GM23248 (cell line): ENCODE results near the gene RCAN1. TPM values are rescaled to one million over a fixed set of nuclear protein-coding genes. Genes with fewer than 3 reads are reported as not detected.

Experiments used
- DNase-seq: peaks from one replicate; pipeline ENCODE4 v3.0.0-alpha.2; 2015
- H2AFZ ChIP-seq: fragments of 200-600 bp; sonication (generic); 2 replicates; pipeline ENCODE4 v1.6.1; 2016; ENCODE audit warnings: antibody characterized with exemption
- H3F3A ChIP-seq: fragments of 200-600 bp; sonication (generic); 2 replicates; pipeline ENCODE4 v1.6.1; 2016; ENCODE audit warnings: mild to moderate bottlenecking, antibody characterized with exemption, mixed run types; ENCODE audit not compliant: insufficient read depth
- H3K27ac ChIP-seq: fragments of 200-600 bp; sonication (generic); 2 replicates; pipeline ENCODE4 v1.5.1; 2016; ENCODE audit warnings: mild to moderate bottlenecking
- H3K27me3 ChIP-seq: fragments of 200-600 bp; sonication (generic); replicated peaks from 2 replicates; pipeline ENCODE4 v1.6.1; 2016; ENCODE audit warnings: mild to moderate bottlenecking; ENCODE audit not compliant: insufficient read depth
- H3K36me3 ChIP-seq: fragments of 200-600 bp; sonication (generic); 2 replicates; pipeline ENCODE4 v1.6.1; 2016; ENCODE audit warnings: low read depth, mild to moderate bottlenecking
- H3K4me1 ChIP-seq: fragments of 200-600 bp; sonication (generic); 2 replicates; pipeline ENCODE4 v1.6.1; 2016; ENCODE audit warnings: mild to moderate bottlenecking; ENCODE audit not compliant: insufficient read depth
- H3K4me2 ChIP-seq: fragments of 200-600 bp; sonication (generic); one replicate; pipeline ENCODE4 v1.6.1; 2016; ENCODE audit warnings: mild to moderate bottlenecking; ENCODE audit not compliant: unreplicated experiment
- H3K4me3 ChIP-seq: fragments of 200-600 bp; sonication (generic); 2 replicates; pipeline ENCODE4 v1.5.1; 2016; ENCODE audit warnings: mild to moderate bottlenecking
- H3K79me2 ChIP-seq: fragments of 200-600 bp; sonication (generic); 2 replicates; pipeline ENCODE4 v1.6.1; 2016; ENCODE audit warnings: mild to moderate bottlenecking; ENCODE audit not compliant: insufficient read depth
- H3K9ac ChIP-seq: fragments of 200-600 bp; sonication (generic); 2 replicates; pipeline ENCODE4 v1.6.1; 2016; ENCODE audit warnings: mild to moderate bottlenecking
- H3K9me2 ChIP-seq: fragments of 200-600 bp; sonication (generic); 2 replicates; pipeline ENCODE4 v1.6.1; 2016; ENCODE audit warnings: mixed run types, mild to moderate bottlenecking, moderate library complexity; ENCODE audit not compliant: insufficient read depth
- H3K9me3 ChIP-seq: fragments of 200-600 bp; sonication (generic); one replicate; pipeline ENCODE4 v1.6.1; 2017; ENCODE audit warnings: low read depth
- H4K20me1 ChIP-seq: fragments of 200-600 bp; sonication (generic); 2 replicates; pipeline ENCODE4 v1.6.0; 2016; ENCODE audit not compliant: insufficient read depth
- EZH2 ChIP-seq: fragments of 200-600 bp; sonication (generic); IDR thresholded peaks from 2 replicates; pipeline ENCODE4 v1.6.1; 2018; ENCODE audit warnings: antibody characterized with exemption, mild to moderate bottlenecking; ENCODE audit not compliant: insufficient read depth, poor library complexity, severe bottlenecking
- EZH2phosphoT487 ChIP-seq: fragments of 200-600 bp; sonication (generic); IDR thresholded peaks from 2 replicates; pipeline ENCODE4 v1.6.1; 2018; ENCODE audit warnings: antibody characterized with exemption, moderate library complexity, mild to moderate bottlenecking, low read depth; ENCODE audit not compliant: insufficient read depth
- WGBS, 2 experiments: methylation state at CpG; one replicate each; pipeline ENCODE4 v1.1.6; 2015 to 2017; ENCODE audit warnings: low lambda C conversion rate in 2 of 2, low coverage in 1 of 2; ENCODE audit errors: missing lambda C conversion rate in 2 of 2; 5-methylcytosine and 5-hydroxymethylcytosine counted together
- in situ Hi-C: fragments of 300-500 bp; cut with MboI; formaldehyde crosslinking; loops from 2 replicates; pipeline ENCODE4 v1.15.0; 2020
- polyA plus RNA-seq: library from polyadenylated mRNA; unstranded; fragments of >200 nt; fragmentation: Nextera tagmentation; extraction: Ambion mirVana; gene quantifications from 2 replicates; pipeline ENCODE4 v1.2.1, GENCODE V29; 2016
- total RNA-seq: library from RNA; depleted of rRNA; stranded (reverse); fragments of >200 nt; shearing (Covaris generic); gene quantifications from 2 replicates; pipeline ENCODE4 v1.2.3, GENCODE V29; 2014

The RCAN1 gene
- total and polyA plus RNA-seq, 2 experiments from 2014 or later, result 65.9 to 76.3 TPM

DNA sequence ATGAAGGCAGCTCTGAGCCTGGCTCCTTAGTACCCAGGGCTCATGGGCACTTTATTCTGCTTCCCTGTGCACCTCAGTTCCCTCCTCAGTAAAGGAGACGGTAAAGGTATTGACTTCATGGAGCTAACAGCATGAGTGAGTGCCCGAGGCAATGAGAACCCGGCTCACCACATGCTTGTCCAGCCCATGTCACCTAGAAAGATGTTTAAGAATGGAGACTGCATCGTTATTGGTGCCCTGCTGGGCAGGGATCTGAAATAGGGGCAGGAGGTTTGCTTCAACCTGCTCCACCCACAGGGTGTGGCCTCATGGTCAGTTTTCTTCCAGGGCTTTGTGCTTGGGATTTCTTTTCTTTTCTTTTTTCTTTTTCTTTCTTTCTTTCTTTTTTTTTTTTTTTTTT, 95.9 kb downstream of the RCAN1 start:
- Histone ChIP-seq H4K20me1 (no peaks in the 10 kb centered on the region), H3K9me3 (no peaks in the 10 kb centered on the region), H3F3A (peaks cover 56% of the 10 kb centered on the region), H3K9me2 (no peaks in the 10 kb centered on the region), H3K4me2 (no peak overlapping the region), H3K9ac (no peak overlapping the region), H3K79me2 (peaks cover 13% of the 10 kb centered on the region), H3K27me3 (no peaks in the 10 kb centered on the region), H2AFZ (no peak overlapping the region), H3K36me3 (peaks cover 44% of the 10 kb centered on the region; the same call in 1 of the 2 replicates), H3K27ac (no peak overlapping the region), H3K4me1 (0 out of 2 replicates have a peak, but pooled peaks cover 6% of the 10 kb centered on the region), H3K4me3 (no peak overlapping the region)
- TF ChIP-seq EZH2, result no peak
- TF ChIP-seq EZH2phosphoT487, result no peak
- 85 to 86% methylated on average over 4 of the region's 4 CpGs for WGBS, 2 experiments
- DNase-seq, result no peak
- in situ Hi-C loops, result no loop called here

- TF ChIP-seq EZH2 (no peak), EZH2phosphoT487 (no peak)
- Histone ChIP-seq H3K9me2 (no peaks in the 10 kb centered on the region), H3K27me3 (no peaks in the 10 kb centered on the region), H3F3A (peaks cover 56% of the 10 kb centered on the region), H3K9me3 (no peaks in the 10 kb centered on the region), H3K4me2 (no peak overlapping the region), H3K9ac (no peak overlapping the region), H3K36me3 (peaks cover 44% of the 10 kb centered on the region; the same call in 1 of the 2 replicates), H4K20me1 (no peaks in the 10 kb centered on the region), H3K79me2 (peaks cover 6% of the 10 kb centered on the region), H2AFZ (no peak overlapping the region), H3K4me3 (no peak overlapping the region), H3K27ac (peak overlapping the region; percentile 20; the same call in 1 of the 2 replicates), H3K4me1 (0 out of 2 replicates have a peak, but pooled peaks cover 6% of the 10 kb centered on the region)
- WGBS, 2 experiments, result 74 to 80% methylated on average over 5 of the region's 5 CpGs
- DNase-seq, result peak; percentile 40
- in situ Hi-C loops, result no loop called here
These were observed 96.6 kb downstream of the RCAN1 start for GRCh38 chr21:34518301-34518700.

GRCh38 chr21:34517491-34518245, 97.2 kb downstream of the RCAN1 start:
- Histone ChIP-seq H3K4me1 (0 out of 2 replicates have a peak, but pooled peaks cover 6% of the 10 kb centered on the region), H4K20me1 (no peaks in the 10 kb centered on the region), H3K4me3 (no peak overlapping the region), H3K36me3 (peaks cover 44% of the 10 kb centered on the region; the same call in 1 of the 2 replicates), H3K9me3 (no peaks in the 10 kb centered on the region), H3K4me2 (no peak overlapping the region), H3K27me3 (no peaks in the 10 kb centered on the region), H3K27ac (peak overlapping the region; percentile 20; the same call in 1 of the 2 replicates), H2AFZ (no peak overlapping the region), H3K9ac (no peak overlapping the region), H3F3A (peaks cover 56% of the 10 kb centered on the region), H3K9me2 (no peaks in the 10 kb centered on the region), H3K79me2 (no peaks in the 10 kb centered on the region)
- no peak for TF ChIP-seq EZH2
- no peak for TF ChIP-seq EZH2phosphoT487
- WGBS, 2 experiments, result 91 to 96% methylated on average over 22 of the region's 22 CpGs
- DNase-seq, result no peak
- in situ Hi-C loops, result no loop called here

DNA sequence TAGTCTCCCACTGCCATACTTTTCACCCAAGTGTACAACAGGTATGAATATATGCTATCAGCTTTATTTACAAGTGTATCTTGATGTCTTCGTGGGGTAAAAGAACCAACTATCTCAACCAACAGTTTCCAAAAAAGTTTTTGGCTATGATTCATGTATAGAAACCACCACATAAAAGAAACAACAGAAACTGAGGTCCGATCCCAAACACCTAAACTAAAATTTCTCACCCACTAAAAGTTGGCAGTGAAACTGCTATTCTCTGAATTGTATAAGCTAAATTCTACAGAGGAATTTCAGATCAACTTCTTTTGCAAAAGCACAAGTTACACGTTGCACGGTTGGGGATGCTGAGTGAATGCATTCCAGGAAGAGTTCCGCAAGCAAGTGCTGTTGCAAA, 97.9 kb downstream of the RCAN1 start:
- H3K9me3 ChIP-seq, result no peaks in the 10 kb centered on the region
- no peaks in the 10 kb centered on the region for H4K20me1 ChIP-seq
- peaks cover 41% of the 10 kb centered on the region; the same call in 1 of the 2 replicates for H3K36me3 ChIP-seq
- H3K9me2 ChIP-seq, result no peaks in the 10 kb centered on the region
- H3K27me3 ChIP-seq, result no peaks in the 10 kb centered on the region
- no peak overlapping the region for H3K9ac ChIP-seq
- H3F3A ChIP-seq, result peaks cover 56% of the 10 kb centered on the region
- WGBS, 2 experiments, result 95 to 98% methylated on average over 5 of the region's 5 CpGs
- H3K4me2 ChIP-seq, result no peak overlapping the region
- DNase-seq, result no peak
- in situ Hi-C loops, result no loop called here
- H3K4me3 ChIP-seq, result no peak overlapping the region
- 0 out of 2 replicates have a peak, but pooled peaks cover 6% of the 10 kb centered on the region for H3K4me1 ChIP-seq
- no peaks in the 10 kb centered on the region for H3K79me2 ChIP-seq
- no peak for TF ChIP-seq EZH2
- no peak for TF ChIP-seq EZH2phosphoT487
- H3K27ac ChIP-seq, result no peak overlapping the region
- H2AFZ ChIP-seq, result no peak overlapping the region
